Kidney (tissue), 14 donors: ENCODE measurements around the gene KCNIP1. TPM values are rescaled to one million over a fixed set of nuclear protein-coding genes. Genes with fewer than 3 reads are reported as not detected.
A peak's percentile ranks its signal among the peaks of the same experiment; 100 is the strongest.
"Not testable (repeated sequence)": the region's sequence is repeated elsewhere in the genome, so short reads cannot be mapped to it uniquely, and the experiment has no call there.

Experiments
- DNase-seq, 5 donors: peaks; one replicate each; pipeline ENCODE4 v3.0.0-alpha.2; 2013 to 2020
- FAIRE-seq: peaks from 2 replicates; lab custom pipeline; 2012; peaks lifted over from hg19 to GRCh38; lab: Jason Lieb, UNC
- H3K27ac ChIP-seq, 2 donors: one replicate each; pipeline ENCODE4 v1.7.0; 2013; ENCODE audit warnings: low read depth in 2 of 2, low read length in 2 of 2, inconsistent platforms in 1 of 2
- H3K27me3 ChIP-seq: one replicate; pipeline ENCODE4 v1.7.1; 2013; ENCODE audit warnings: low read length, inconsistent platforms; ENCODE audit not compliant: control insufficient read depth, insufficient read depth
- H3K36me3 ChIP-seq, 3 donors: one replicate each; pipeline versions ENCODE4 v1.7.0 to v1.7.1; 2013; ENCODE audit warnings: low read length in 3 of 3, control low read depth in 1 of 3, inconsistent platforms in 1 of 3; ENCODE audit not compliant: insufficient read depth in 3 of 3, control insufficient read depth in 2 of 3
- H3K4me1 ChIP-seq, 3 donors: one replicate each; pipeline versions ENCODE4 v1.7.0 to v1.7.1; 2013; ENCODE audit warnings: low read length in 3 of 3, inconsistent platforms in 1 of 3, low read depth in 1 of 3; ENCODE audit not compliant: control insufficient read depth in 2 of 3, insufficient read depth in 2 of 3
- H3K4me3 ChIP-seq, 3 donors: one replicate each; pipeline versions ENCODE4 v1.7.0 to v1.8.1; 2013; ENCODE audit warnings: low read length in 3 of 3, control low read depth in 1 of 3, inconsistent platforms in 1 of 3
- H3K9ac ChIP-seq, 3 donors: one replicate each; pipeline versions ENCODE4 v1.7.0 to v1.7.1; 2013; ENCODE audit warnings: low read length in 3 of 3, control low read depth in 1 of 3, inconsistent platforms in 1 of 3
- H3K9me3 ChIP-seq, 3 donors: one replicate each; pipeline versions ENCODE4 v1.7.0 to v1.7.1; 2013; ENCODE audit warnings: low read length in 3 of 3, control low read depth in 1 of 3, inconsistent platforms in 1 of 3; ENCODE audit not compliant: control insufficient read depth in 2 of 3, insufficient read depth in 1 of 3
- intact Hi-C: fragments of 100-400 bp; cut with DNase I; formaldehyde crosslinking; loops from one replicate; pipeline ENCODE4 v1.11.1; 2022
- polyA plus RNA-seq: library from polyadenylated mRNA; stranded (reverse); fragments of 350-450 nt; fragmentation: Illumina TruSeq; extraction: RNeasy Lipid Tissue Mini Kit (QIAGEN cat#74804); gene quantifications from one replicate; pipeline ENCODE4 v1.2.3, GENCODE V29; 2014; ENCODE audit warnings: low read depth, low replicate concordance; ENCODE audit not compliant: insufficient read depth
- total RNA-seq: library from RNA; stranded (reverse); fragmentation: NEBNext Ultra II Directional; extraction: Animal tissue kit (Norgen Biotek cat#: 25700); gene quantifications from one replicate; pipeline ENCODE4 v1.2.1, GENCODE V29; 2021
- TF ChIP-seq, protein P1 (sequence below): IDR thresholded peaks from 3 replicates; pipeline ENCODE4 v1.5.1; 2012; ENCODE audit warnings: mild to moderate bottlenecking, moderate library complexity, borderline replicate concordance; ENCODE audit not compliant: insufficient read depth; ENCODE audit errors: extremely low read depth
- donor health status: control.
- donor health status: control.
- donor health status: control.
- donor health status: control.
- donor health status: control.
- donor health status: DM: yes; HTN: yes; CAD: no.
- donor health status: Normal renal cell carcinoma (clear cell type).

The KCNIP1 gene
- total and polyA plus RNA-seq, 2 donors from 2014 or later, result 1.8 to 3.1 TPM

DNA sequence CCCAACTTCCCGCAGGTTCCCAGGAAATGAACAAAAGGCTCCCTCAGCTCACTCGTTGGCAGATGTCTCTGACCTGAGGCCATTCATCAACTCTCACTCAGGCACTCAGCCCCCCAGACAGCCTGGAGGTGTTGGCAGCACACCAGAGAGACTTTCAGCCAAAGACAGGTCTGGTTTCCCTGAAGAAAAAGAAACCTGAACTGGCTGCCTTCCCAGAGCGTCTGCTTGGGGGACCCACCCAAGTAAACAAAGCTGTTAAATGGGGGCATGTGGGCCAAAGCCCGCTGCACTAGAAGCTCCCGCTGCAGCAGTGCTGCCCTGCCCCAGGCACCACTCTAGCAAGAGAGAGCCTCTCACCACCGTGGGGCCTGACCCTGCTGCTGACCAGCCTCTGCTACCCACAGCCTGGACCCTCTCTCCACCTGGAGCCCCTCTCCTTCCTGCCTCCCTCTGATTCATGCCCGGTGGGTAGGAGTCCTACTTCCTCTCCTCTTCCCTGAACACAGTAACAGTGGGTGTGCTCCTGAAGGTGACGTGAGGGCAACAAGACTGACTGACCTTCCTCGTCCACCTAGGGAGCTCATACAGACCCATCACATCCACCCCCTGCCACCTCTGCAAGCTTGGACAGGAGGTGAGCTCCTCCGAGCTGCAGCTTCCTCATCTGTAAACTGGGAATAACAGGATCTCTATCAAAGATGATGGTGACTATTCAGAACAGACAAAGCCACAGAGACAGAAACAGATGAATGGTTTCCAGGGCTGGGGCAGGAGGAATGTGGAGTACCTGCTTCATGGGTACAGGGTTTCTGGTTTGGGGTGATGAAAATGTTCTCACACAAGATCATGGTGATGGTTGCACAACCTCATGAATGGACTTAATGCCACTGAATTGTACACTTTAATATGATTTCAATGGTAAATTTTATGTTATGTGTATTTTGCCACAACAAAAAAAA, 248.7 kb downstream of the KCNIP1 start:
- H3K9me3 ChIP-seq, result no peaks in the 10 kb centered on the region
- FAIRE-seq, result no peak
- no peak overlapping the region for H3K27ac ChIP-seq
- intact Hi-C loops, result no loop called here
- peak in 1 of 5 donors; percentile 77 for DNase-seq
- H3K4me1 ChIP-seq, result peaks cover 0 to 26% (median 26%) of the 10 kb centered on the region in 3 donors
- no peak overlapping the region for H3K4me3 ChIP-seq
- no peaks in the 10 kb centered on the region for H3K36me3 ChIP-seq
- no peak overlapping the region for H3K9ac ChIP-seq
- TF ChIP-seq, protein P1, sequence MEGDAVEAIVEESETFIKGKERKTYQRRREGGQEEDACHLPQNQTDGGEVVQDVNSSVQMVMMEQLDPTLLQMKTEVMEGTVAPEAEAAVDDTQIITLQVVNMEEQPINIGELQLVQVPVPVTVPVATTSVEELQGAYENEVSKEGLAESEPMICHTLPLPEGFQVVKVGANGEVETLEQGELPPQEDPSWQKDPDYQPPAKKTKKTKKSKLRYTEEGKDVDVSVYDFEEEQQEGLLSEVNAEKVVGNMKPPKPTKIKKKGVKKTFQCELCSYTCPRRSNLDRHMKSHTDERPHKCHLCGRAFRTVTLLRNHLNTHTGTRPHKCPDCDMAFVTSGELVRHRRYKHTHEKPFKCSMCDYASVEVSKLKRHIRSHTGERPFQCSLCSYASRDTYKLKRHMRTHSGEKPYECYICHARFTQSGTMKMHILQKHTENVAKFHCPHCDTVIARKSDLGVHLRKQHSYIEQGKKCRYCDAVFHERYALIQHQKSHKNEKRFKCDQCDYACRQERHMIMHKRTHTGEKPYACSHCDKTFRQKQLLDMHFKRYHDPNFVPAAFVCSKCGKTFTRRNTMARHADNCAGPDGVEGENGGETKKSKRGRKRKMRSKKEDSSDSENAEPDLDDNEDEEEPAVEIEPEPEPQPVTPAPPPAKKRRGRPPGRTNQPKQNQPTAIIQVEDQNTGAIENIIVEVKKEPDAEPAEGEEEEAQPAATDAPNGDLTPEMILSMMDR, result no peak
- H3K27me3 ChIP-seq, result no peaks in the 10 kb centered on the region

DNA sequence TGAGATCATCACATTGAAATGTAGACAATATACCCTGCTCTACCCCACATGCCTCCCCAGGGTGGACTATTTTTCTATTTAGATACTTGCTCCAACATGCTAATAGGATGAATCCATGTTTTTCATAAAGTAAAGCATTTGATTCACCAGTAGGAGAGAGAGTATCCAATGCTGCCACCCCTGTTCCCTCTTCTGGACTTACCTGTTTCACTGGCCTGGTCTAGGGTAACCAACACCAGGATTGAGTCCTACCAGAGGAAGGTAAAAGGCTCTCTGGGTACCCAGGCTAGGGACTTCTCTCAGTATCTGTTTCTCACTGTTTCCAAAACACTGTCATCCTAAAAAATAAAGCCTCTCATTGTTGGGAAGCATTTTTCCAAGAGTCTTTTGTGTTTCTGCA, 249.5 kb downstream of the KCNIP1 start:
- no peaks in the 10 kb centered on the region for H3K36me3 ChIP-seq
- intact Hi-C loops, result no loop called here
- peaks cover 0 to 34% (median 28%) of the 10 kb centered on the region in 3 donors for H3K4me1 ChIP-seq
- TF ChIP-seq, protein P1, result no peak
- FAIRE-seq, result no peak
- no peak overlapping the region for H3K4me3 ChIP-seq
- H3K27ac ChIP-seq, result no peak overlapping the region
- H3K27me3 ChIP-seq, result no peaks in the 10 kb centered on the region
- no peak overlapping the region for H3K9ac ChIP-seq
- no peak for DNase-seq
- no peaks in the 10 kb centered on the region for H3K9me3 ChIP-seq

DNA sequence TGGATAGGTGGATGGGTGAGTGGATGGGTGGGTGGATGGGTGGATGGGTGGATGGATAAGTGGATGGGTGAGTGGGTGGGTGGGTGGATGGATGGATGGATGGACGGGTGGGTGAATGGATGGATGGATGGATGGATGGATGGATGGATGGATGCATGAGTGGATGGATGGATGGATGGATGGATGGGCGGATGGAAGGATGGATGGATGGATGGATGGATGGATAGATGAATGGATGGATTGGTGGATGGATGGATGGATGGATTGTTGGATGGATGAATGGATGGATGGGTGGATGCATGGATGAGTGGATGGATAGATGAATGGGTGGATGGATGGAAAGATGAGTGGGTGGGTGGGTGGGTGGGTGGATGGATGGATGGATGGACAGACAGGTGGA, 250.7 kb downstream of the KCNIP1 start:
- H3K36me3 ChIP-seq, H3K27ac ChIP-seq, H3K4me3 ChIP-seq, H3K9me3 ChIP-seq, DNase-seq, intact Hi-C loops, H3K9ac ChIP-seq, FAIRE-seq, H3K27me3 ChIP-seq: not testable (repeated sequence)
- H3K4me1 ChIP-seq, result peaks cover 0 to 35% (median 32%) of the 10 kb centered on the region in 3 donors

DNA sequence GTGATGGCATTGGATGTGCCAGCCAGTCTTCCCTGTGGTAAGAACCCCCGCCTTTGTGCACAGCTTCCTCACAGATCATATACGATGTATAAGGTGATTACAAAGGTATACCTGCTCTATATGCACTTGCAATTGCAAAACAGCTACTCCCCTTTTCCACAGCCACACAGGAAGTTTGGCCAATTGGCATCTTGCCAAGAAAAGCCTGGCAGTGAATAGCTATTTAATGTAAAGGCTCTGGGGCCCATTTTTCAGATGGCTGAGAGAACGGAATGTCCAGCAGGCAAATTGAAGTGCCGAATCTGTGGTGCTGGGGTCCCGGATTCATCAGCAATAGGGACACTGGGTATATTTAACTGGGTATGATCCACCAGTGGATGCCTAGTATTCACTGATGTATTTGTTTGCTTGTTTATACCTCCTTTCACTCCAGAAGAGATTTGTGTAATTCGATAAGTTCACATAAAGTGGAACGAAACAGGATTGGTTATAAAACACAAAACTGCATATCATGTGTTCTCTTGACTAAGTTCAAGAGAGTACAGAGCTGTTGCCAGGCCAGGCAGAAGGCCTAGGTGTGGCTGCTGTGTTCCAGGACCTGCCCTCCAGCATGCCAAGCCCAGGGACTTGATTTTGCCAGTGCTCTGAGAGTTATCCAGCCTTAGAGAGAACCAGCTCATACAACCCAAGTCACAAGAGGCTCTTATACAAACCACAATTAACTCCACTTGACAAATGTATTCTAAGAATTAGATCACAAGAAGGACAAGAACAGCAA, 252.0 kb downstream of the KCNIP1 start:
- H3K9me3 ChIP-seq, result no peaks in the 10 kb centered on the region
- no peak for FAIRE-seq
- peak in 3 of 5 donors; percentile 44 to 83 (median 49) for DNase-seq
- no peak overlapping the region for H3K9ac ChIP-seq
- H3K4me3 ChIP-seq, result no peak overlapping the region
- H3K36me3 ChIP-seq, result no peaks in the 10 kb centered on the region
- H3K27ac ChIP-seq, result peak overlapping the region; percentile 64 to 84
- TF ChIP-seq, protein P1, result no peak
- H3K27me3 ChIP-seq, result no peaks in the 10 kb centered on the region
- intact Hi-C loops, result no loop called here
- peaks cover 0 to 30% (median 28%) of the 10 kb centered on the region in 3 donors for H3K4me1 ChIP-seq
